Myometrial cell (primary cell): ENCODE data around the gene ETAA1. TPM values are rescaled to one million over a fixed set of nuclear protein-coding genes. Genes with fewer than 3 reads are reported as not detected.

Source experiments
- total RNA-seq: library from RNA; depleted of rRNA; stranded (reverse); fragments of >200 nt; gene quantifications from 2 replicates; pipeline ENCODE4 v1.2.3, GENCODE V29; 2015

Gene ETAA1
- total RNA-seq, result 17.7 and 19.3 TPM in 2 replicates

GRCh38 chr2:67397143-67397986 lies at the start of gene ETAA1:
ETAA1 (plus strand) TSS chr2:67397333; CDS start chr2:67397449, 116 bp downstream.

